ENCODE results near the gene KCNIP4.

GRCh38 chr4:21738821-21739220, 209.8 kb downstream of the KCNIP4 start:
- no peak for TF ChIP-seq CTCF (IDR thresholded peaks at IDR 0.05)
- TF ChIP-seq POLR2A (IDR thresholded peaks at IDR 0.05) = no peak
